ENCODE measurements around the gene PTPN6. TPM values are rescaled to one million over a fixed set of nuclear protein-coding genes. Genes with fewer than 3 reads are reported as not detected.

PTPN6 gene
- total RNA-seq (ENCODE audit: low replicate concordance) = 0.08 TPM in 1 of 2 replicates, not detected in the other

GRCh38 chr12:6950811-6951540 lies at the start of gene PTPN6:
Gene PTPN6, plus strand, starts transcription at chr12:6951356. Its CDS starts 157 bp downstream, at chr12:6951513.

DNA sequence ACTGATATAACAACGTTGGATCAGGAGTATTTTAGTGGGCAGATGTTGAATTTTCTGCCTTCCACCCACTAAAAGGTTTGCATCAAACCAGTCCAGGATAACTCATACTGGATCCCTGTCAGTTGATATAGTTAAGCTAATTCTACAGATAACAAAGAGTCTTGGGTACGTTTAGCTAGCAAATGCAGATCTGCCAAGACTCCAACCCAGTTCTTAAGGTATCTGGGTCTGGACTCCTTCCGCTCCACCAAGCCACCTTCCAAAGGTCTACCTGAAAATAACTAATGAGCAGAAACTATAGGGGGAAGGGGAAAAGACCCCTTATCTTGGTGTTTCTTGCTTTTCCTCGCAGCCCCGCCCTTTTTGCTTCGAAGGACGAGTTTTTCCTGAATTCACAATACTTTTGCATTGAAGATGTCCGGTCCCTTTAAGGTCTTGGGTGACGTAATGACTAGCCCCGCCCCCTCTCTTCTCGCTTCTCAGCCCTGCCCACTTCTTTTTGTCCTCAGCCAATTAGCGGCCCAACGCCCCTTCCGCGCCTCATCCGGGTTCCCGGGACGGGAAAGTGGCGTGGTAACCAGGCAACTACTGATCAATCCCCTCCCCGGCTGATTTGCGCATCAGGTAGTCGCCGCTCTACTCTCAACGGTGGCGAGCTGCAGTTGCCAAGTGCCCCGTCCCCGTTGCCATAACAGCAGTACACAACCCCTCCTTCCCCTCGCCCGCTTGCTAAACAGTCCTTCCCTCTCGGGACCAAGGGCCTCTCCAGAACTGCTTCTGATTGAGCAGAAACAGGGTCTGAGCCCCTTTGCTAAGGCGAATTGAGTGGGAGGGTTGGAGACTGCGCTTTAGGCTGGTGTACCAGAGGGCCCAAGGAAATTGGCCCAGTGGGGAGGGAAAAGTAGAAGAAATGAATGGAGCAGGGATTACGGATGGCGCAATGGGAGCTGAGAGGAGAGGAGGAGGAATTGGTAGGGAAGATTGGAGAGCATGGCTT lies 46.6 kb upstream of the PTPN6 start, which contains the start of gene LRRC23:
Gene LRRC23, plus strand, starts transcription at position 543 of the 997 bp plus-strand sequence. CDS start 812 bp downstream, outside the sequence.

DNA sequence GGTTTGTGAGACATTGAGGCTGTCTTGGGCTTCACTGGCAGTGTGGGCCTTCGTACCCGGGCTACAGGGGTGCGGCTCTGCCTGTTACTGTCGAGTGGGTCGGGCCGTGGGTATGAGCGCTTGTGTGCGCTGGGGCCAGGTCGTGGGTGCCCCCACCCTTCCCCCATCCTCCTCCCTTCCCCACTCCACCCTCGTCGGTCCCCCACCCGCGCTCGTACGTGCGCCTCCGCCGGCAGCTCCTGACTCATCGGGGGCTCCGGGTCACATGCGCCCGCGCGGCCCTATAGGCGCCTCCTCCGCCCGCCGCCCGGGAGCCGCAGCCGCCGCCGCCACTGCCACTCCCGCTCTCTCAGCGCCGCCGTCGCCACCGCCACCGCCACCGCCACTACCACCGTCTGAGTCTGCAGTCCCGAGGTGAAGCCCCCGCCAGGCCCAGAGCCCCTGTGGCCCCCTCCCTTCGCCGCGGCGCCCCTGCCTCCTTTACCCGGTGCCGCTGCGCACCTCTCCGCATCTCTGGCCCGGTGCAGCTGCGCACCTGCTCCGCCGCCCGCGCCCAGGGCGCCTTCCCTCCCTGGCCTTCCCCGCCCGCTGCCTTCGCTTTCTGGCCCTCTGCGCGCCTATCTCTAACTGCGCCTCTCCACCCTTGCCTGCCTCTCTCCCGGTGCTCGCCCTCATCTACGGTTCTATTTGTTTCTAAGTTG lies 36.8 kb upstream of the PTPN6 start, which contains the start of gene ENO2:
Gene ENO2, plus strand, starts transcription at position 335 of the 701 bp plus-strand sequence. CDS start 1,253 bp downstream, outside the sequence.

DNA sequence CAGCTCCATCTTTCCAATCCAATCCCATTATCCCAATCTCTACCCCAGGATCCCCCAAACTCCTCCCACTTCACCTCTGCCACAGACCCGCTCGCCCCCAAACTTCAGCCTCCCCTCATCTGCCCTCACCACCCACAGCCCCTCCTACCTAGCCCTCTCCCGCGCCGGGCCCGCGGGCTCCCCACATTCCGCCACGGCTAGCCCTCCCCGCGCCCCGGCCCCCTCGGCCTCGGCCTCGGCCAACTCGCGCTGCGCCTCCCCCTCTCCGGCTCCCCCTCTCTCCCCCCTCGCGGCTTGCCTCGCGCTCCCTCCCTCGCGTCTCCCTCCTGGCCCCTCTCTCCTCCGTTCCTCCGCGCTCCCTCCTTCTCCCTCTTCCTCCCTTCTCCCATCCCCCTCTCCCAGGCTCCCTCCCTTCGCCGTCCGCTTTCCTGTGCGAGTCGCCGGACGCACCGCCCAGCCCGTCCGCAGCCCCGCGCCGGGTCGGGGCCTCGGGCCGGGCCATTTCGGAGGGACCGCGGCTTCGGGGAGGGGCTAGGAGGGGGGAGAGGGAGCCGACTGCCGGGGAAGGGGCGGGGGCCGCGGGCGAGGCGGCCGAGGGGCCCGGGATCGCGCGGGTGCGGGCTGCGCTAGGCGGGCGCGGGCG lies 23.7 kb upstream of the PTPN6 start, which contains the start of gene ATN1:
Gene ATN1, plus strand, starts transcription at position 581 of the 643 bp plus-strand sequence. CDS start 6,043 bp downstream, outside the sequence.

GRCh38 chr12:6943722-6944380 lies 7.3 kb upstream of the PTPN6 start, which contains the start of the genes C12orf57 and RNU7-1:
Gene C12orf57, plus strand, starts transcription at chr12:6944022. Its CDS starts 100 bp downstream, at chr12:6944122.
Gene RNU7-1, plus strand, starts transcription at chr12:6943816.

Other genes with a start within 250 kb of the PTPN6 start
- gene COPS7A, start 227.3 kb upstream of the PTPN6 start, total RNA-seq (ENCODE audit: low replicate concordance) = 87.9 and 180 TPM in 2 replicates
- gene MLF2, start 198.2 kb upstream of the PTPN6 start, total RNA-seq (ENCODE audit: low replicate concordance) = 66.7 and 158 TPM in 2 replicates
- gene PTMS, start 185.0 kb upstream of the PTPN6 start, total RNA-seq (ENCODE audit: low replicate concordance) = 43.6 and 51.7 TPM in 2 replicates
- 0.15 TPM in 1 of 2 replicates, not detected in the other for gene LAG3, start 178.8 kb upstream of the PTPN6 start, total RNA-seq (ENCODE audit: low replicate concordance)
- 0.23 and 0.47 TPM in 2 replicates for gene CD4, start 161.8 kb upstream of the PTPN6 start, total RNA-seq (ENCODE audit: low replicate concordance)
- gene GPR162, start 129.5 kb upstream of the PTPN6 start, total RNA-seq (ENCODE audit: low replicate concordance) = 1.3 and 4.3 TPM in 2 replicates
- 74.8 and 101 TPM in 2 replicates for gene P3H3, start 122.9 kb upstream of the PTPN6 start, total RNA-seq (ENCODE audit: low replicate concordance)
- 1.7 and 1.8 TPM in 2 replicates for gene GNB3, start 110.4 kb upstream of the PTPN6 start, total RNA-seq (ENCODE audit: low replicate concordance)
- 0.59 and 4.4 TPM in 2 replicates for gene CDCA3, start 100.1 kb upstream of the PTPN6 start, total RNA-seq (ENCODE audit: low replicate concordance)
- 82.5 and 88.9 TPM in 2 replicates for gene USP5, start 99.2 kb upstream of the PTPN6 start, total RNA-seq (ENCODE audit: low replicate concordance)
- gene TPI1, start 83.8 kb upstream of the PTPN6 start, total RNA-seq (ENCODE audit: low replicate concordance) = 1,121 and 1,519 TPM in 2 replicates
- gene SPSB2, start 78.1 kb upstream of the PTPN6 start, total RNA-seq (ENCODE audit: low replicate concordance) = 5.6 and 7.4 TPM in 2 replicates
- 10.6 and 15.7 TPM in 2 replicates for gene LRRC23, start 46.5 kb upstream of the PTPN6 start, total RNA-seq (ENCODE audit: low replicate concordance)
- 20.3 and 32.5 TPM in 2 replicates for gene ENO2, start 36.8 kb upstream of the PTPN6 start, total RNA-seq (ENCODE audit: low replicate concordance)
- 4.0 and 6.4 TPM in 2 replicates for gene ATN1, start 23.4 kb upstream of the PTPN6 start, total RNA-seq (ENCODE audit: low replicate concordance)
- gene RNU7-1, start 7.5 kb upstream of the PTPN6 start, total RNA-seq (ENCODE audit: low replicate concordance) = not detected in 2 replicates
- 173 and 204 TPM in 2 replicates for gene C12orf57, start 7.3 kb upstream of the PTPN6 start, total RNA-seq (ENCODE audit: low replicate concordance)
- gene PHB2, start 19.3 kb downstream of the PTPN6 start, total RNA-seq (ENCODE audit: low replicate concordance) = 101 and 164 TPM in 2 replicates
- 28.3 and 31.1 TPM in 2 replicates for gene EMG1, start 19.6 kb downstream of the PTPN6 start, total RNA-seq (ENCODE audit: low replicate concordance)
- gene LPCAT3, start 67.1 kb downstream of the PTPN6 start, total RNA-seq (ENCODE audit: low replicate concordance) = 9.6 and 12.8 TPM in 2 replicates
- gene C1S, start 109.4 kb downstream of the PTPN6 start, total RNA-seq (ENCODE audit: low replicate concordance) = 107 and 737 TPM in 2 replicates
- 82.7 and 516 TPM in 2 replicates for gene C1R, start 141.1 kb downstream of the PTPN6 start, total RNA-seq (ENCODE audit: low replicate concordance)
- 26.6 and 35.3 TPM in 2 replicates for gene C1RL, start 157.9 kb downstream of the PTPN6 start, total RNA-seq (ENCODE audit: low replicate concordance)
- gene RBP5, start 177.5 kb downstream of the PTPN6 start, total RNA-seq (ENCODE audit: low replicate concordance) = 0.08 TPM in 1 of 2 replicates, not detected in the other
- 6.1 and 10.6 TPM in 2 replicates for gene CLSTN3, start 179.0 kb downstream of the PTPN6 start, total RNA-seq (ENCODE audit: low replicate concordance)
- gene PEX5, start 238.3 kb downstream of the PTPN6 start, total RNA-seq (ENCODE audit: low replicate concordance) = 22.3 and 26.2 TPM in 2 replicates